GM19239 (cell line): Measurements from ENCODE around the gene OS9.

Source experiments
- DNase-seq: peaks from one replicate; pipeline ENCODE4 v3.0.0; 2011; ENCODE audit warnings: low spot score; ENCODE audit not compliant: insufficient read length
- FAIRE-seq: peaks from 2 replicates; lab custom pipeline; 2011; peaks lifted over from hg19 to GRCh38; lab: Jason Lieb, UNC

The OS9 gene

GRCh38 chr12:57732726-57733593 is 39.0 kb downstream of the OS9 start:
- DNase-seq, result no peak
- no peak for FAIRE-seq

GRCh38 chr12:57733928-57734327 is 40.0 kb downstream of the OS9 start:
- FAIRE-seq, result no peak
- DNase-seq, result no peak

GRCh38 chr12:57734591-57734990 is 40.7 kb downstream of the OS9 start:
- DNase-seq (no peak), FAIRE-seq (no peak)

GRCh38 chr12:57735198-57735855 is 41.4 kb downstream of the OS9 start:
- no peak for DNase-seq
- FAIRE-seq, result no peak

- DNase-seq, result no peak
- FAIRE-seq, result no peak
These were observed 42.2 kb downstream of the OS9 start for GRCh38 chr12:57735952-57736740.

GRCh38 chr12:57736741-57737466 is 43.0 kb downstream of the OS9 start:
- FAIRE-seq (no peak), DNase-seq (no peak)

GRCh38 chr12:57737467-57738460 is 43.8 kb downstream of the OS9 start:
- FAIRE-seq (no peak), DNase-seq (no peak)

GRCh38 chr12:57738661-57739237 is 44.8 kb downstream of the OS9 start, which contains the start of gene AGAP2:
TSS of gene AGAP2 (minus strand) at chr12:57738742. CDS start at chr12:57738246, 496 bp downstream.
- no peak for DNase-seq
- no peak for FAIRE-seq

- DNase-seq (no peak), FAIRE-seq (no peak)
These were observed 45.5 kb downstream of the OS9 start for GRCh38 chr12:57739387-57739786.

GRCh38 chr12:57739914-57740538 is 46.1 kb downstream of the OS9 start:
- no peak for DNase-seq
- FAIRE-seq, result no peak

GRCh38 chr12:57740656-57741412 is 46.9 kb downstream of the OS9 start:
- DNase-seq, result peak; percentile 95
- FAIRE-seq, result peak; percentile 76

GRCh38 chr12:57741413-57741789 is 47.5 kb downstream of the OS9 start:
- DNase-seq (no peak), FAIRE-seq (no peak)

GRCh38 chr12:57741844-57742738 is 48.2 kb downstream of the OS9 start:
- FAIRE-seq (peak; percentile 80), DNase-seq (peak; percentile 76)

GRCh38 chr12:57743769-57744168 is 49.8 kb downstream of the OS9 start:
- DNase-seq (no peak), FAIRE-seq (no peak)

- FAIRE-seq (no peak), DNase-seq (no peak)
These were observed 50.4 kb downstream of the OS9 start for GRCh38 chr12:57744194-57744776.
